ENCODE measurements around the gene NEK4.

GRCh38 chr3:52707585-52707984 lies 63.2 kb downstream of the NEK4 start:
- TF ChIP-seq, protein P1, sequence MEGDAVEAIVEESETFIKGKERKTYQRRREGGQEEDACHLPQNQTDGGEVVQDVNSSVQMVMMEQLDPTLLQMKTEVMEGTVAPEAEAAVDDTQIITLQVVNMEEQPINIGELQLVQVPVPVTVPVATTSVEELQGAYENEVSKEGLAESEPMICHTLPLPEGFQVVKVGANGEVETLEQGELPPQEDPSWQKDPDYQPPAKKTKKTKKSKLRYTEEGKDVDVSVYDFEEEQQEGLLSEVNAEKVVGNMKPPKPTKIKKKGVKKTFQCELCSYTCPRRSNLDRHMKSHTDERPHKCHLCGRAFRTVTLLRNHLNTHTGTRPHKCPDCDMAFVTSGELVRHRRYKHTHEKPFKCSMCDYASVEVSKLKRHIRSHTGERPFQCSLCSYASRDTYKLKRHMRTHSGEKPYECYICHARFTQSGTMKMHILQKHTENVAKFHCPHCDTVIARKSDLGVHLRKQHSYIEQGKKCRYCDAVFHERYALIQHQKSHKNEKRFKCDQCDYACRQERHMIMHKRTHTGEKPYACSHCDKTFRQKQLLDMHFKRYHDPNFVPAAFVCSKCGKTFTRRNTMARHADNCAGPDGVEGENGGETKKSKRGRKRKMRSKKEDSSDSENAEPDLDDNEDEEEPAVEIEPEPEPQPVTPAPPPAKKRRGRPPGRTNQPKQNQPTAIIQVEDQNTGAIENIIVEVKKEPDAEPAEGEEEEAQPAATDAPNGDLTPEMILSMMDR (IDR thresholded peaks at IDR 0.05) = no peak
- no peak for TF ChIP-seq POLR2A (IDR thresholded peaks at IDR 0.05)
